ENCODE data around the gene SPOCK2. TPM values are rescaled to one million over a fixed set of nuclear protein-coding genes. Genes with fewer than 3 reads are reported as not detected.

The SPOCK2 gene
- total RNA-seq, 4 donors from 2014 or later = 2.6 to 8.1 (median 5.0) TPM

- Histone ChIP-seq H3K4me3 (no peak overlapping the region), H3K36me3 (peaks cover 0 to 33% (median 0%) of the 10 kb centered on the region in 3 donors), H3K27ac (no peak overlapping the region), H3K27me3 (no peaks in the 10 kb centered on the region), H3K4me1 (peaks cover 0 to 5% (median 0%) of the 10 kb centered on the region in 3 donors), H3K9me3 (no peaks in the 10 kb centered on the region)
- TF ChIP-seq POLR2A (IDR thresholded peaks at IDR 0.05) = no peak
- TF ChIP-seq CTCF (IDR thresholded peaks at IDR 0.05) = no peak
- intact Hi-C loops (cut with DNase I) = no loop called here
- 71 to 80% methylated on average over 7 to 8 of the region's 8 CpGs for WGBS, 2 donors
- DNase-seq = no peak
Observed at GRCh38 chr10:72104472-72105097, 16.2 kb upstream of the SPOCK2 start.

- DNase-seq = no peak
- no peaks in the 10 kb centered on the region for H3K27me3 ChIP-seq
- H3K4me1 ChIP-seq = peaks cover 0 to 2% (median 0%) of the 10 kb centered on the region in 3 donors
- peaks cover 0 to 74% (median 3%) of the 10 kb centered on the region in 3 donors for H3K36me3 ChIP-seq
- WGBS, 2 donors = 90 to 94% methylated on average over 8 to 10 of the region's 10 CpGs
- H3K27ac ChIP-seq = no peak overlapping the region
- TF ChIP-seq CTCF (IDR thresholded peaks at IDR 0.05) = no peak
- no peak for TF ChIP-seq POLR2A (IDR thresholded peaks at IDR 0.05)
- H3K4me3 ChIP-seq = no peak overlapping the region
- intact Hi-C loops (cut with DNase I) = no loop called here
- no peaks in the 10 kb centered on the region for H3K9me3 ChIP-seq
Observed at GRCh38 chr10:72099600-72099921, 11.2 kb upstream of the SPOCK2 start.

GRCh38 chr10:72098836-72099599, 10.7 kb upstream of the SPOCK2 start:
- no peak for DNase-seq
- H3K27me3 ChIP-seq = no peaks in the 10 kb centered on the region
- intact Hi-C loops (cut with DNase I) = no loop called here
- TF ChIP-seq POLR2A (IDR thresholded peaks at IDR 0.05) = no peak
- TF ChIP-seq CTCF (IDR thresholded peaks at IDR 0.05) = no peak
- no peak overlapping the region for H3K4me3 ChIP-seq
- H3K36me3 ChIP-seq = peaks cover 0 to 79% (median 3%) of the 10 kb centered on the region in 3 donors
- WGBS, 2 donors = 87% methylated on average over 6 of the region's 6 CpGs
- no peak overlapping the region for H3K27ac ChIP-seq
- no peaks in the 10 kb centered on the region for H3K9me3 ChIP-seq
- H3K4me1 ChIP-seq = no peaks in the 10 kb centered on the region

- WGBS, 2 donors = 80 to 83% methylated on average over 3 of the region's 3 CpGs
- H3K27me3 ChIP-seq = no peaks in the 10 kb centered on the region
- H3K27ac ChIP-seq = no peak overlapping the region
- intact Hi-C loops (cut with DNase I) = no loop called here
- H3K9me3 ChIP-seq = no peaks in the 10 kb centered on the region
- H3K36me3 ChIP-seq = peaks cover 0 to 81% (median 3%) of the 10 kb centered on the region in 3 donors
- no peak overlapping the region for H3K4me3 ChIP-seq
- TF ChIP-seq POLR2A (IDR thresholded peaks at IDR 0.05) (no peak), CTCF (IDR thresholded peaks at IDR 0.05) (no peak)
- no peaks in the 10 kb centered on the region for H3K4me1 ChIP-seq
- DNase-seq = no peak
Observed at GRCh38 chr10:72098301-72098835, 10.0 kb upstream of the SPOCK2 start.
